ENCODE measurements around the gene ANKAR. TPM values are rescaled to one million over a fixed set of nuclear protein-coding genes. Genes with fewer than 3 reads are reported as not detected.

The ANKAR gene
- total RNA-seq, 2 experiments from 2014 or later, result 7.9 to 8.0 TPM

DNA sequence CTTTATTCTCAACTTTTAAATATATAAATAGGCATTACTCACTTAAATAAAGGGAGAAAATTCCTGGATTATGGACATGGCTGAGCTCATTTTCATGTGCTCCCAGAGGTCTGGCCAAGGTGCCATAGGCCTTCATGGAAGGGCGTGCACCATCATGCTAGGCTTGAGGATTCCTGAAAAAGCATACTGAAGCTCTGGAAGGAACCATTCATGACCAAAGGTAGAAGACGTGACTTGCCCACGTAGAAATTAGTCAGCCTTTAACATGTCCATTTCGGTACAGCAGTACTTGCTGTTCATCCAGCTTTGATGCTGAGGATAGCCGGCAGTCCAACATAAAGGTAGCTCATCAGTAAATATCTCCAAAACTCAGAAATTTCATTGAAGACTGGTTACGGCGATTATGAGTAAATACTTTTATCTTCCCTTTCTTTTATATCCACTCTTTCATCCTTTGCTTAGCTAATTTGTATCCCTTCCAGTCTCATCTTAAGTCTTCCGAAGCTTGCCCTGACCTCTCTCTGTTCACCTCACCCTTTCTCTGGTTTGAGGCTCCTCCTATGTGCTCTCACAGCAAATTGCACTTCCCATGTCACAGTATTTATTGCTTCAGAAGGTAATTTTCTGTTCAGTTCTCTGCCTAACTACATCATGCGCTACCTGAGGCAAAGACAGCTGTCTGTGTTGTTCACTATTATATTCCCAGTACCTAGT lies 45.5 kb upstream of the ANKAR start:
- Mint-ChIP-seq H3K27me3 (no peaks in the 10 kb centered on the region), H3K27ac (no peak overlapping the region), H3K4me1 (ENCODE audit: low read depth) (peaks cover 21% of the 10 kb centered on the region), H3K4me3 (no peak overlapping the region), H3K36me3 (ENCODE audit: low read depth) (no peaks in the 10 kb centered on the region), H3K9me3 (no peaks in the 10 kb centered on the region)
- intact Hi-C loops (cut with DNase I, micrococcal nuclease), result no loop called here
- no peaks in the 10 kb centered on the region for H3K36me3 ChIP-seq (ENCODE audit: insufficient read depth, low read length)
- no peak overlapping the region for H3K27ac ChIP-seq (ENCODE audit: low read depth in 1 of 2, low read length in 2 of 2)
- no peak for ATAC-seq (ENCODE audit: poor library complexity)
- ChIA-PET CTCF (no interaction called here), POLR2A (interaction anchor here (1.2 kb wide), 1 partner anchor 48 kb away, joined by 3 read pairs; the partner anchor contains the start of gene SLC40A1)
- no peak for DNase-seq
- H3K4me1 ChIP-seq (ENCODE audit: insufficient read depth, low read length), result peaks cover 12% of the 10 kb centered on the region
- no peak overlapping the region for H3K4me3 ChIP-seq (ENCODE audit: low read length)
- TF ChIP-seq, protein P1, sequence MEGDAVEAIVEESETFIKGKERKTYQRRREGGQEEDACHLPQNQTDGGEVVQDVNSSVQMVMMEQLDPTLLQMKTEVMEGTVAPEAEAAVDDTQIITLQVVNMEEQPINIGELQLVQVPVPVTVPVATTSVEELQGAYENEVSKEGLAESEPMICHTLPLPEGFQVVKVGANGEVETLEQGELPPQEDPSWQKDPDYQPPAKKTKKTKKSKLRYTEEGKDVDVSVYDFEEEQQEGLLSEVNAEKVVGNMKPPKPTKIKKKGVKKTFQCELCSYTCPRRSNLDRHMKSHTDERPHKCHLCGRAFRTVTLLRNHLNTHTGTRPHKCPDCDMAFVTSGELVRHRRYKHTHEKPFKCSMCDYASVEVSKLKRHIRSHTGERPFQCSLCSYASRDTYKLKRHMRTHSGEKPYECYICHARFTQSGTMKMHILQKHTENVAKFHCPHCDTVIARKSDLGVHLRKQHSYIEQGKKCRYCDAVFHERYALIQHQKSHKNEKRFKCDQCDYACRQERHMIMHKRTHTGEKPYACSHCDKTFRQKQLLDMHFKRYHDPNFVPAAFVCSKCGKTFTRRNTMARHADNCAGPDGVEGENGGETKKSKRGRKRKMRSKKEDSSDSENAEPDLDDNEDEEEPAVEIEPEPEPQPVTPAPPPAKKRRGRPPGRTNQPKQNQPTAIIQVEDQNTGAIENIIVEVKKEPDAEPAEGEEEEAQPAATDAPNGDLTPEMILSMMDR (IDR thresholded peaks at IDR 0.05), result no peak
- H3K27me3 ChIP-seq (ENCODE audit: control insufficient read depth in 1 of 2, insufficient read depth in 2 of 2, low read length in 2 of 2), result no peaks in the 10 kb centered on the region
- no peaks in the 10 kb centered on the region for H3K9me3 ChIP-seq (ENCODE audit: control insufficient read depth in 1 of 2, insufficient read depth in 1 of 2, low read length in 2 of 2)

DNA sequence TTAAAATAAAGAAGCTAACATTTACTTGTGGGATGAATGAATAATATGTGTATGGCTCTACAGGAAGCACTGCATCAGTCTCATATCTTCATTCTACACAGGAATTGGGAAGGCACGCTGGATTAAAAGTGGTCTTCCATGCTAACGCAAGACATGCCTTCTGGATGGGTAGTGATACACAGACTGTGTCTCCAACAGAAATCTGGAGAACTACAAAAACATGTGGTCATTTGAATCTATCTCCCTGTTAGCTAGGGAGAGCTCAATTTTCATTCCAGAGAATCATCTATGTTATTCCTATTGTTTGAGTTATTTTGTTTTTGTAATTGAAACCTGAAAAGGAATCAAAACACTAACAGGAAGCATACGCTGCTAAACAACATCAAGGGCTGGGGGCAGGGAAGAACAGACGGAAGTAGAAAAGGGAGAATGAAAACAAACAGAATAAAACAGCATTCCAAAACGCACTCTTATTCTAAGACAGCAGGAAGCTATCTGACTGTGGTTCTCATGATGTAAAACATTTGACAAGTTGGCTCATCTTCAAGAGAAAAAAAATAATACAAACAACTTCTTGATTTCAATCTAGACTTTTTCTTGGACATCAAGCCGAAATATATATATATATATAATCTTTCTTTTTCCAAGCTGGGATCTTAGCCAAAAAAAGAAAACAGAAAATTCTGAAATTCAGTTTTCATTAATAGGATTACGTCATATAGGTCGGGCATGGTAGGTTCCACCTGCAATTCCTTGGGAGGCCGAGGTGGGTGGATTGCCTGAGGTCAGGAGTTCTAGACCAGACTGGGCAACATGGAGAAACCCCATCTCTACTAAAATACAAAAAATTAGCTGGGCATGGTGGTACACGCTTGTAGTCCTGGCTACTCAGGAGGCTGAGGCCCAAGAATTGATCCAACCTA lies 44.7 kb upstream of the ANKAR start:
- no peak overlapping the region for H3K4me3 Mint-ChIP-seq
- intact Hi-C loops (cut with DNase I, micrococcal nuclease), result loop anchor here in 1 of 2 experiments (5.0 to 10.0 kb wide), 2 partner anchors 162 to 535 kb away; no protein-coding TSS in a partner anchor
- CTCF ChIA-PET, result interaction anchor here (1.0 kb wide), 1 partner anchor 44 kb away, joined by 3 read pairs; no protein-coding TSS in a partner anchor

DNA sequence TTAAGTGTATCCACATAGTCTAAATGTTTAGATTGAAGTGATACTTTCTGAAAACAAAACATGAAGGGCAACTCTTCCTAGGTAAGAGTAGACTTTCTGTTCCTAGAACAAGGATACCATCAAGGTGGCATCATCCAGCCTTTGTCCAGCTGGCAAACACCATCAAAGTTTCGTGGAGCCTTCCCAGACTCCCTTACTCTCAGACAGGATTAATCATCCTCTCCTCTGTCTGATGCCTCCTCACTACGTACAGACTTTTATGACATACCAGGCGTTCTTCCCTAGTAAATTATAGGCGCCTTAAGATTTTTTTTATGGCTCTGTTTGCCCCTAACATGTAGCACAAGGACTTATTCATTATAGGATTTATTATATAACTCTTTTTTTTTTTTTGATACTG lies 42.6 kb upstream of the ANKAR start:
- ATAC-seq (ENCODE audit: poor library complexity), result no peak
- Mint-ChIP-seq H3K4me1 (ENCODE audit: low read depth) (no peaks in the 10 kb centered on the region), H3K27ac (no peak overlapping the region), H3K36me3 (ENCODE audit: low read depth) (no peaks in the 10 kb centered on the region), H3K4me3 (no peak overlapping the region), H3K9me3 (no peaks in the 10 kb centered on the region), H3K27me3 (no peaks in the 10 kb centered on the region)
- DNase-seq, result no peak
- intact Hi-C loops (cut with DNase I, micrococcal nuclease), result loop anchor here in 1 of 2 experiments (5.0 to 10.0 kb wide), 2 partner anchors 165 to 537 kb away; no protein-coding TSS in a partner anchor
- peaks cover under 1% of the 10 kb centered on the region for H3K4me1 ChIP-seq (ENCODE audit: insufficient read depth, low read length)
- H3K36me3 ChIP-seq (ENCODE audit: insufficient read depth, low read length), result no peaks in the 10 kb centered on the region
- TF ChIP-seq, protein P1 (IDR thresholded peaks at IDR 0.05), result no peak
- ChIA-PET CTCF (interaction anchor here (0.7 kb wide), 1 partner anchor 478 kb away, joined by 3 read pairs; no protein-coding TSS in a partner anchor), POLR2A (no interaction called here)
- H3K27ac ChIP-seq (ENCODE audit: low read depth in 1 of 2, low read length in 2 of 2), result no peak overlapping the region
- H3K9me3 ChIP-seq (ENCODE audit: control insufficient read depth in 1 of 2, insufficient read depth in 1 of 2, low read length in 2 of 2), result no peaks in the 10 kb centered on the region
- no peak overlapping the region for H3K4me3 ChIP-seq (ENCODE audit: low read length)
- H3K27me3 ChIP-seq (ENCODE audit: control insufficient read depth in 1 of 2, insufficient read depth in 2 of 2, low read length in 2 of 2), result no peaks in the 10 kb centered on the region

More for the DNA sequence above, 44.7 kb upstream of the ANKAR start:
- ATAC-seq (ENCODE audit: poor library complexity), result no peak
- H3K36me3 Mint-ChIP-seq (ENCODE audit: low read depth), result no peaks in the 10 kb centered on the region
- Histone ChIP-seq H3K27me3 (ENCODE audit: control insufficient read depth in 1 of 2, insufficient read depth in 2 of 2, low read length in 2 of 2) (no peaks in the 10 kb centered on the region), H3K4me3 (ENCODE audit: low read length) (no peak overlapping the region), H3K9me3 (ENCODE audit: control insufficient read depth in 1 of 2, insufficient read depth in 1 of 2, low read length in 2 of 2) (no peaks in the 10 kb centered on the region), H3K27ac (ENCODE audit: low read depth in 1 of 2, low read length in 2 of 2) (no peak overlapping the region), H3K4me1 (ENCODE audit: insufficient read depth, low read length) (peaks cover 9% of the 10 kb centered on the region), H3K36me3 (ENCODE audit: insufficient read depth, low read length) (no peaks in the 10 kb centered on the region)
- H3K27me3 Mint-ChIP-seq, result no peaks in the 10 kb centered on the region
- TF ChIP-seq, protein P1 (IDR thresholded peaks at IDR 0.05), result no peak
- POLR2A ChIA-PET, result interaction anchor here (1.2 kb wide), 1 partner anchor 49 kb away, joined by 3 read pairs; the partner anchor contains the start of gene SLC40A1
- no peak overlapping the region for H3K27ac Mint-ChIP-seq
- H3K4me1 Mint-ChIP-seq (ENCODE audit: low read depth), result peaks cover 13% of the 10 kb centered on the region
- no peaks in the 10 kb centered on the region for H3K9me3 Mint-ChIP-seq
- DNase-seq, result no peak
